CD4-positive, alpha-beta T cell treated with Interleukin-17A for 1 hour (primary cell): ENCODE measurements around the gene HAND2.

ENCODE experiments used
- DNase-seq: peaks from one replicate; pipeline ENCODE4 v3.0.0-alpha.2; 2020

HAND2 gene

DNA sequence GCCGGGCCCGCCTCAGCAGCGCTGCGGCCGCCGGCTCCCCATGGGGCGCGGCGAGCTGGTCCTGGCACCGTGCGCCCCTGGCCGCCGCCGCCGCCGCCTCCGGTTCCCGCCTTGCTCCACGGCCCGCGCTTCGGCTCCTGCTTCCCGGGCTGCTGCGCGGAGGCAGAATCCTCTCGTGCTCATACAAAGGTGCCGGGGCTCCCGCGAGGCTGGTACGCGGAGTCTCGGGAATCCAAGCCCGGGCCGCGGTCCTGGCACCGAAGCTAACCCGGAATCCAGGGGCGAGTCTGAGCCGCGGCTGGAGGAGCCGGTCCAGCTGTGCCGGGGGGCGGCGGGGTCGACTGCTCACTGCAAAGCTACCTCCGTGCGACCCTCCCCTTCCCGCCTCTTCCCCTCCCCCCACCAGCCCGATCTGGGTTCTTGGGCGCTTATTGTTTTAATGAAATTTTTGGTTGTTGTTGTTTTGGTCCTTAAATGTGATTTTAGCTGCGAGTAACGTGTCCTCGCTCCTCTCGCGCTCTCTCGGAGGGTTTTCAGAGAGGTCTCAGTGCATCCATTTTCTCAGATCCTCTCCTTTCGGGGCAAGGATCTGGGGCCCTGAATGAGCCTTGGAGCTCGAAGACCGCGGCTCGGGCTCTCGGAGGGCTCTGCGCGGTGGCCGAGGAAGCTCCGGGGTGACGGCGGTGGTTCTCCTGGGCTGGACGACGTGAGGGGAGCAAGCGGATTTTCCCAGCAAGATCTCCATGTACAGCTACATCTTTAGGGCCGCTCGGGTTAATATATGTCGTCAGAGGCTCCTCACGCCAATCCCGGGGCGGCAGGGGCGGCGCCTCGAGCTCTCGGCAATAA, at the start of gene HAND2:
HAND2 (minus strand) TSS at position 753 of the 849 bp plus-strand sequence. CDS start 940 bp downstream, outside the sequence.
- no peak for DNase-seq

DNA sequence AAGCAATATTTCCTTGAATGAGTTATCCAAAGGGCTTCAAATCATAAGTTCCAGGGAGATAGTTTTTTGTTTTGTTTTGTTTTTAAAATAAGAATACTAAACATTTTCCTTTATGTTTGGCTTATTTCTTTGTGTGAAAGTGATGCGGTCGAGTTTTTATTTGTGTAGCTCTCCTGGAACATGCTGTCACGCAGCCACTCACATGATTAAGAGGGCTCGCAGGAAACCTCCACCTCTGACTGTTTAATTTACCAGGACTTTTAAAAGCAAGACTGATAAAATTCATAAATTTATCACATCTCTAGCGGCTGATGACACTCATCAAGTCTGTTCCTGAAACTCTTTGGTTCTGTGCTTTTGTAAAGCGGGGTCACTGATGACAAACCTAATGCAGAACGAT, 48.9 kb upstream of the HAND2 start:
- no peak for DNase-seq

DNA sequence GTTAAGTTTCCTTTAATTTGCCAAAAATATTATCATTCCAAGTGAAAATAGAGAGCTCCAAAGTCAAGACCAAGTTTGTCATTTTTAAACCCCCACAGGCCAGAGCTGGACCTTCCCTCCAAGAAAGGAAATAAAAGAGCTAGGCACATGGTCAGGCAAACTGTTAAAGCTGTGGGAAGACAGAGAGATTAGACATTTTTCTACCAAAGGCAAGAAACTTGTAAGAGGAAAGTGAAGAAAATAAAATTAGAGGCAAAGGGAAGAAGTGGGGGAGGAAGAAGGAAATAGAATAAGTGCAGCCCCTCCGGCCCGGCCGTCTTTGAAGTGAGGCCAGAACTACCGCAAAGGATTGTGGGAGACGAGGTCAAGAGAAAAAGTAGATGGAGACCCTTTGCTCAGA, 47.9 kb upstream of the HAND2 start:
- DNase-seq: no peak

DNA sequence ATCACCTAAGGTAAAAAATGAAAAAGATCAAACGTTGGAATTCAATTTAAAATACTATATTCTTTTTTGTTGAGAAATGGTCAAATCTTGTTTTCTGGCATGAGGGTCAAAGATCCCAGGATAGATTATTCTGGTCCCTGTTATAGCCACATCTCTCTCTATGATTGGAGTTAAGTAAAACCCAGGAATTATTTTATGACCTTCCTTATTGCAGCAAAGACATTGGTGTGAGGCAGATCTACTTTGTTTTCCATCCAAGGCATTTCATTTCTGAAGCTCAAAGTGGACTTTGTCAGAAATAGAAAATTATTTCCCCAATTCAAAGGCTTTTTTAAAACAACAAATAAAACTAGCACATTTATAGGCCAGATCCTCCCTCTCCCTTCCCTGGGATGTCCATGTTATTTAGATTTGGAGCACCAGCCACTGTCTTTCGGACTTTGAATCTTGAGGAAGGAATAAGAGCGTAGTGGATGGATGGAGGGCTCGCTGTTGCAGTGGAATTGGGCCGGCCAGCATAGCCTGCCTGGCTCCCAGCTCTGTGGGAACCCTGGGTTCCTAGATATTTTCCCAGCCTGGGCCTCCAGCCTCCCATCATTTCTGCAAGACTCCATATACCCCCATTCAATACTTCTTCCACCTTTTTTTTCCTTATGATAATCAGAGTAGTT, 45.6 kb upstream of the HAND2 start:
- no peak for DNase-seq

DNA sequence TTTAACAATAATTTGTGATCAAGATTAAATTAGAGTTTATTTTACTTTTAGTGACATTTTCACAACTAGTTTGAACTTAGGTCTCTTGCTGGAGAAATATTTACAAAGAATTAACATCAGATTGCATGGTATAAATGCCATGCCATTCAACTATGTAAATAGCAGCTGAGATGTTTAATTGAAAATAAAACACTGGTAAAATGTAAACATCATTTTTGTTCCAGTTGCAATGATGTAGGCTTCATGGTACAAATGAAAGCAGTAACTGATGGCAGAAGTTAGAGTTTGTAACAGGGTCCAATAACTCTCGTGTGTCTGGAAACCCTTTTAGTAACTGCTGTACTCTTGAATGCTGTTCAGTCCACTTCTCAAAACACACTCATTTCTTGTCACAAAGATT, 43.7 kb upstream of the HAND2 start:
- no peak for DNase-seq

DNA sequence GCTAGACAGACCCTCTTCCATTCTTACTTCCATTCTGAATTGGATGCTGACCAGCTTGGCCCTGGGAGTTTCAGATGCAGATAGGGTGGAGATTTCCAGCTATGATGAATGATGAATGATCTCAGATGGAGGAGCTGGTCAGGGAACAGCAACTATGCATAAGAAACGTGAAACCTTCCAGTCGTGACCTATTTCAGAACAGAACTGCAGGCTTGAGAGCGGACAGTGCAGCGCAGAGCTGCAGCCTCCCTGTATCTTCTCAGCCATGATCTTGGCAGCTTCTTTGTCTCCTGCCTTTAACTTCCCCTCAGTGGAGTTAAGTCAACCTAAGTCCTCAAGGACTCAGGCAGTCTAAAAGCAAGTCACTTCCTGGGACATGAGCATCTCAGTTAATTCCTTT, 43.3 kb upstream of the HAND2 start:
- no peak for DNase-seq

DNA sequence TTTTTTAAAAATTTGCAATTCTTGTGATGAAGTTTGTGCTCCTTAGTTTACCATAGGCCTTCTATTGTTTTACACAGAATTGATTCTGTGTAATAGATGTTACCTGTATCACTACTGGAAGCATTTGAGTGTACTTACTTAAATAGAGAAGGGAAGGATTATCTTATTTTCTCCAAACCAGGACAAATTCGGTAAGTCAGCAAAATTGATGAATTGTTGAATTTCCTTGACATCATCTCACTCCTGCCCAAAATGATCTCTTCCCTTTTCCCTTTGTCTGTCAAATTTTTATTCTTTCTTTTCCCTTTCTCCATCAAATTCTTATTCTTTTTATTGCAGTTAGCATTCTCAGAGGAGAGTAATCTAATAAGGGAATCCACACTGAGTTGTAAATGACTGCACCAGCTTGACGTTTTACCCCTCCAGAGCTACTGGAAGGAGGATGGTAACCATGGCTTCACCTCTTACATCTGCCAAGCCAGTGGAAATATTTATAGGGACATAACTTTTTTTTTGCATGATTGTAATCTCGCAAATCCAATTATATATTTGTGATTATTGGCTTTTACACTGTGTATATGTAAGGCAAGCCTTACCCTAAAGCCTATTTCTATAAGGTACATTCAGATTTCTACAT, 42.6 kb upstream of the HAND2 start:
- no peak for DNase-seq

DNA sequence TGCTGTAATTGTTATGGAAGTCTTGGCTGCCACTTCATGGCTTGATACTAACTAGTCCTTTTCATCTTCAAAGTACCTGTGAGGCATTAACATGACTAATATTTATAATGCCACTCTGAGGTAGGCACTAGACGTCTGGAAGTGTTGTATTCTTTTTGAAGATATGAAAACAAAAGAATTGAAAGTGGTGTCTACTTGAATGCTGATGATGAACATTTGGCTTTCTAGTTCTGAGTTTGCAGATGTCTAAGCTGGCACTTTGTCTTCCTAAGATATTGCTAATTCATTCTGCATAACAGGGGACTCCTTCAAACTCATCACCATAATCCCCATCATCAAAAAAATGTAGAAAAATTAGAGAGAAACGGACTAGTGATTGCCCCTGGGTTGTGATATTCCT, 41.6 kb upstream of the HAND2 start:
- DNase-seq: no peak

DNA sequence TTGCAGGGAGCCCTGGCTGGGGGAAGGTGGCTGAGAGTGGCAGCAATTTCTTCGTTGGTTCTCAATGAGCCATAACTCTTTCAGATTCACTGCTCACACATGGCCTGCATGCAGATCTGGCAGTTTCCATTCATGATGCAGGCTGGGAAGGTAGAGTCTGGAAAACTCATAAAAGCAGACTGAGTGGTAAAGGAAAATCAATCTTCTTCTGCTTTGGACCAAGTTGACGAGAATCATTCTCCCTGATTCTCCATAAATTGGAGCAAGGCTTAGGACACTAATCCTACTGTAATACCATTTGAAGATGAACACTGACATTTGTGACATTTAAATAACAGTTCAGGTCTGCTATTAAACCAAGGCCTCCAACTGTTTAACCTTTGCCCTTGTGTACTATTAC, 35.3 kb upstream of the HAND2 start:
- no peak for DNase-seq

DNA sequence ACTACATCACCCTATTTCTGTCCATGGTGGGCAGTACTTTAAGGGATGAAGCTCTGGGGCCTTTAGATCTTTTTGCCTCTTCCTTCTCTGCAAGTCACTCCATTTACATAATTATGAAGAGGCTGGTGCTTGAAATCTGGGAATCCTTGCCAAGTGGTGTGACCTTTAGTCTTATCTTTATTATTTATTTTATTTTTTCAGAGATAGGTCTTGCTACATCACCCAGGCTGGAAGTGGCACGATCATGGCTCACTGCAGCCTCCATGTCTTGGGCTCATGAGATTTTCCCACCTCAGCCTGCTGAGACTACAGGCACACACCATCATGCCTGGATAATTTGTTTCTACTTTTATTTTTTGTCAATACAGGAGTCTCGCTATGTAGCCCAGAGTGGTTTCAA, 34.4 kb upstream of the HAND2 start:
- DNase-seq: no peak

DNA sequence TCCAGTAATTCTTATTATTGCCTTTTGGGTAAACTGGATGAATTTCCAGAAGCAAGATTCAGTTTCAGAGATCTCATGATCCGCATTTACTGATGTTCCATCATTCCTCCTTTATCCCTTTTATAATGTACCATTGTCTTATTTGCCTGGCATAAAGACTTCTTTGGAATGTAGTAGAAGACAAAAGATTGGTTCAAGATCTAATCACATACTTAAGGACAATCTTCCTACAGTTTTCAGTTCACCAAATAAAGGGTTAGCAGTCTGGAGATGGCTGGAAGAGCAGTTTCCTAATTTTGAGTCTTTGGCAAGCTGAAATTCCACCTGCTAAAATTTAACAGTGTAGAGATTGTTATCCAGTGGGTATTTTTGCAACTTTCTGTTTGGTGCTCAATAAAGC, 30.9 kb upstream of the HAND2 start:
- DNase-seq: no peak

DNA sequence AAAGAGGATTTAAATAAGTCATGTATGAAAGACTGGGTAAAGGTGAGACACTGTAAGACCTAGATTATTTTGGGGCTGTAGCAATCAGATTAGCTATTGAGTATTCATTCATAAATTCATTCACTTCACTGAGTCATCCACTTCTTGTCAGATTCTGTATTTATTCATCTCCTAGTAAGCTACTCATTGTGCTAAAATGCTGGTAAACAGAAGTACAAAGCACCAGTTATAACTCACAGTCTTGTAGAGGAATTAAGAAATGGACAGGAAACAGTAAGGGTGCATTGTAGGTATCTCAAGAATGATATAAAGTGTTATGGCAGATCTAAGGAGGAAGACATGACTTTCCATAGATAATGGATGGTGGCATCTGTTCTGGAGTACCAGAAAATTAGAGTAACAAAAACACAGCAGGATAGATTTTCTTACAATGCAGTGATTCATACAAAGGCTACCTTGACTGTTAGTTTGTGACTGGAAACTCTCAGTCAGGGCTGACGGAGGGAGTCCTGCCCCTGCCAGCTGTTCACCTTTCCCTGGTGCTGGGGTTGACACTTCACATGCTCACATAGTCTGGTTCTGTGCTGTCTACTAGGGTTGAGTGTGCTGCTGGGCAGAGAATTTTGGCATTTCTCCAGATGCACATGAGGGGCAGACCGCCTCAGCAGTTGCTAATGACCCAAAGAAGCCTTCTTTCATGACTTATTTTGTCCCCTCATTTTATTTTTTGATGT, 26.5 kb upstream of the HAND2 start:
- no peak for DNase-seq

DNA sequence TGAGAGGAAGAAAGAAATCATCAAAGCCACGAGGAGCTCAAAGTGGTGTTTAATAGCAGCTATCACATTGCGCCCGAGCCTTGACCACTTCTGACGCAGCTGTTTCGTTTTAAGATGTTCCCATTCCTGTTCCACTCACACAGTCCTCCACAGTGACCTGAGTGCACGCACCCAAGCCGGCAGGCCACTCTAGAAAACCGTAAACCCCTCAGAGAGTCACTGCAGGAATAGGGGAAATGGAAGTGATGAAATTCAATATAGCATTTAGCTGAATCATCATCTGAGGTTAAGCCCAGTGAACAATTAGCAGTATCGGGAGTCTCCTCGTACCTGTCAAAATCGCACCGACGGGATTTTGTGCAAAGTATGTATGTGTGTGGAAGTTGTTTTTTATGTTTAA, 17.9 kb upstream of the HAND2 start:
- no peak for DNase-seq

DNA sequence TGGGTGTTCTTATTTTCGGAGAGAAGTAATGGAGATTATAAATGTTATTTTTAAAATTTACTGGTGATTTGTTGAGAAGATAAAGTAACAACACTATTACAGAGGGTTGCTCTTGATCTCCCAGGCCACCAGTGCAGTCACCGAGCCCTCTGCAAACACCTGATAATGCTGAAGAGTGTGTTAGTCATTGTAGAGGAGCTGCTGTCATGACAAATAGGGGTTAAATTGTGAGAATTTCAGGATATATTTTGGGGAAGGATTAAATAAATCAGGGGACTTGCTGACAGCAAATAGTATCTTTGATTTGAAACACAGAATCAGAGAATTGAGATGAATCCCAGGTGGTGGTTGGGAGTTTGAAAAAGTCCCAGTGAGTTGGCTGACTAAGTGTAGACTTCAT, 16.7 kb upstream of the HAND2 start:
- no peak for DNase-seq

DNA sequence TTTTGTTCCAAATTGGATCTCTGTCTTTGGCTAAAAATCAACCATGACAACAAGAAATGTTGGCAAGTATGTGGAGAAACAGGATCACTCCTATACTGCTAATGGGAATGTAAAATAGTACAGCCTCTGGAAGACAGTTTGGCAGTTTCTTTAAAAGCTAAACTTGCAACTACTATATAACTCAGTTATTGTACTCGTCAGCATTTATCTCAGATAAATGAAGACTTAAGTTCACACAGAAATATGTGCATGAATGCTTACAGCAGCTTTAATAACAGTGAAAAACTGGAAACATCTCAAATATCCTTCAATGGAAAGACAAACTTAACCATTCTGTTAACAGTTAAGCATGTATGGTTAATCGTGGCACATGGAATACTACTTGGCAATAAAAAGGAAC, 15.4 kb upstream of the HAND2 start:
- DNase-seq: no peak

DNA sequence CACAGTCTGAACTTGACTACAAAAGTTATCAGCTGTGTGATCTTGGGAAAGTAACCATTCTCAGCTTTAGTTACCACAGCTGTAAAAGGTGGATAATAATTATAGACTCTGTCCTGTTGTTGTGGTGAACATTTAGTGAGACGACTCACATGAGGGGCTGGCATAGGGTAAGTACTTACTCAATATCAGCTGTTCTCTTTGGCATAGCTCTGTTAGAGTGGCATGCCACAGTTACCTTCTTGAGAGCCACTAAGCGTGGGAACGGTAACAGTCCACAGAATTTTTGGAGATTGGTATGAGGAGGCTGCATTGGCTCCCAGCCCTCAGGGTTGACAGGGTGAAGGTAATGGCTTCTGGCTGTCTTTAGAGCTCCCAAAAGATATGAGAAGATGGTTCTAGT, 13.2 kb upstream of the HAND2 start:
- no peak for DNase-seq

DNA sequence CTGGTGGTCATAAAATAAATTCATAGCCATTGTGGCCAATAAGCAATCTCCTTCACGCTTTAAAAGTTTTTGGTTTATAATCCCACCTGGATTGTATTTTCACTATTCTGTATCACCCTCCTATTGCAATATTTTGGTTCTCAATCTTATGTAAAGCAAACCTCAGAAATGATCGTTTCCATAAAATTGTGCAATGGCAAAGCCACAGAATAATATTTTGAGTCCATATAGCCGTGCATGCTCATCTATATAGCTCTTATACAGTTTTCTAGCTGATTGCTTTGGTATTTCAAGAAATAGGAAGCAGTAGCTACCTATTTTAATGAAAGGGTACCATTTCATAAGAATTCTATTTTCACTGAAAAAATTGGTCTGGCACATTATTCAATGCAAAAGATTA, 10.0 kb upstream of the HAND2 start:
- no peak for DNase-seq

DNA sequence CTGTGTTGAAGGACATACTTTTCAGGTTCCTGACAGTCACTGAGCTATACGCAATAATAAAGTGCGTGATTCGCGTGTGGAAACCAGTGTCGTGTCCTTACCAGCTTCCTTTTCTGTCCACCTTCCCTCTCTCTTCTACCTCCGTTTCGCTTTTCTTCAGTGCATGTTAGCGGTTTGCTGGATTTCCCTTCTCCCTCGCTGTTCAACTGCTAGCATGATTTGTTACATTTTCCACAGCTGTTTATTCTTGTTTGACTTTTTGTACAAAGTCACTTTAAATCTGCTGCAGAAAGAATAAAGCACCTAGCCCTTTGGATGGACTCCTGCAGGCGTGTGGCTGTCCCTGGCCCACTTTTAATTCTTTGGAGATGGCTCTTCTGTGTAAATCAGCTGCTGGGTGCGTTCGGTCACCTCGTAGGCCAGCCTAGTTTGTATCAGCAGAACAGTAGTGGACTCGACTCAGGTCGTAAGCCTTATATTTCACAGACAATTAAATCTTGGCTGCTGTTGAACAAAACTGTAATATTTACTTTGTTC, 8.9 kb upstream of the HAND2 start:
- DNase-seq: no peak

DNA sequence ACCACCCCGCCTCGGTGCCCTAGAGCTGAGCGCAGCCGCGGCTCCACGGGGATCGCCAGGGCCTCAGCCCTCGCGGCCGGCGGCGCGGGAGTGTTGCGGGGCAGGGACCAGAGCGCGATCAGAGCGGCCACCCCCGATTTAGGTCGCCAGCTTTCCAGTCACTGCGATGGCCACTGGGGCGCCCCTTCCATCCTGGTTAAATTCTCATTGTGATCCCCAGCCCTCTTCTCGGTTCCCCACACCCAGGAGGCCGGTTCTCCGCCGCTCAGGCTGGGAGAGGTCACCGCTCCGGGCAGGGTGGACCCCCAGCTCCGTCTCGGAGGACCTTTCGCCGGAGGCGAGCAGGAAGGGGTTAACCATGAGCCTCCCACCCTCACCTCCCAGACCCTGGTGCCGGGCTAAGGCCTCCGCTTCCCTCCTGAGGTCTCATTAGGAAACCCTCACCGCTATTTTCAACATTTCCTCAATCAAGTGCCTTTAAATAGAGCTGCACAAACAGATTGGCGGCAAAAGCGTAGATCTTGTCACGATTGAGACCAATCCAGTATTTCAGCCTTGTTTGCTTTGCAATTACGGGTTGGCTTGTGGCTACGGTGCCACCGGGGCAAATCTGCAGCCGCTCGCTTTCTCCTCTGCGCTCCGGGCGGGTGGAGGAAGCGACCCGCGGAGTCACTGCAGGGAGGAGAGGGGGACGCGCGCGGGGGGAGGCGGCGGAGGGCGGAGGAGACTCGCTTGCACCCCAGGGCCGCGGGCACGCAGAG, 8.3 kb upstream of the HAND2 start:
- no peak for DNase-seq

DNA sequence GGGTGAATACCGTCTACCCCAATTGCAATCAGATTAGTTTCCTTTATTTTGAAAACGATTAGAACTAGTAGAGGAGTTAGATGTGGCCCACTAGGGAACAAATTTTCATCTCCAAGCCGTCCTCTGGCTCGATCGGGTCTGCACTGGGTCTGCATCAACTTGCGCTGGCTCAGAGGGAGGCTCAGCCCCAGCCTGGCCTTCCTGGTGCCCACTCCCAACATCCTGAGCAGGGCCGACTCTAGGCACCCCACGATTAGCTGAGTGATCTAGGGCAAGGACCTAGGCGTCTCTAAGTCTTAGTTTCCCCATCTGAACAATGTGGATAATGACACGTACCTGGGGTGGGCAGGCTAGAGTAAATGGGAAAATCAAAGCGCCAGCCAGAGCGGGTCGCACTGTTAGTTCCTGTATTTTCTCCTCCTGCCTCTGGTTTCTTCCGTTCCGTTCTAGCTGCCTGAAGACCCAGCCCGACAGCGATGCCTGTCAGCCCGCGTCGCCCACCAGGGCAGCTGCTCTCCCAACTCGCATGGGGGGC, 7.7 kb upstream of the HAND2 start:
- DNase-seq: no peak

DNA sequence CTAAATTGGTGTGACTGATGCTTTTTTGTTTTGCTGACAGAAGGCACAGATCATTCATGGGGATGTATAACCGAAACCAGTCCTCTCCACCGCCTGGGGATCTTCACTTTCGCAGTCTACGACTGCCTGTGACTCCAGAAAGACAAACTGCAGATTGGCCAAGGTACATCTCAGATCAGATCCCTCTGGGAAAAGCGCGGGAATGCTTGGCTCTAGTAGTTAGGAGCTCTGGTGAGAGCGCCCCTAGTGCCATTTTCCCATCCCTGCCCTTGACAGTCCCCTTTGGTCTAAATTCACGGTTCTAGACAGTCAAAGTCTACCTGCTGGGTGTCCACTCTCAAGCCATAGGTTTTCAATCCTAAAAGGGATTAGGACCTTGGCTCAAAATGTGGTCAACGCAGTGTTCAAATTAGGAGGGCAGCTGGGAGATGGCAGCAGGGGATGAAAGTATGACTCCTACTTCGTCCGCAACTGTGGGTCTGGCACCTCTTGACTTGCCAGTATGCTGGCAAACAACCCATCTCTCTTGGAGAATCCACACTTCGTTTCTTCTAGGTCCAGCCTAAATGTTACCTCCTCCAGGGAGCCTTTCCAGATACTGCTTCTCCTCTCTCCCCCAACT, 6.9 kb upstream of the HAND2 start:
- DNase-seq: no peak

DNA sequence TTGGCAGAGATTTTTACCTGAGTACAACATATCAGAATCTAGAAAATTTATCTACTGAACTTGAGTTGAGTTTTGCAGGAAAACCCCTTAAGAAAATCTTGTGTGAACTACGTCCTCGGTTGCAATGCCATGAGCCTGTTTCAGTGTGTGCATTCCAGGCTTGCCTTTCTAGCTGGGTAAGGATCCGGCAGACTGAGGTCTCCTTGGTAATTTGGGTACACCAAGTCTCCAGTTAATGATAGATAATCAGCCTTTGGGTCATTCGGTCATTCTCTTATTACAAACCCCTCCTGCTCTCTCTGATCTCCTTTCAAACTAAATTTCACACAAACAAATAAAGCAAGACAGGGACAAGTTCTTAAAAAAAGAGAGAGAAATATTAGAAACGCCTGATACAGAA, 5.9 kb upstream of the HAND2 start:
- DNase-seq: no peak
